Measurements from ENCODE around the gene ANKRD29. TPM values are rescaled to one million over a fixed set of nuclear protein-coding genes. Genes with fewer than 3 reads are reported as not detected.

The ANKRD29 gene
- total RNA-seq, 3 donors from 2014 or later, result 1.5 to 3.3 (median 1.9) TPM

GRCh38 chr18:23553887-23554286, 108.8 kb downstream of the ANKRD29 start:
- H3K36me3 ChIP-seq (ENCODE audit: low read depth), result peaks cover 18% of the 10 kb centered on the region
- DNase-seq, result no peak
- no peaks in the 10 kb centered on the region for H3K4me1 ChIP-seq (ENCODE audit: low read depth)
- ATAC-seq, result no peak
- intact Hi-C loops (cut with DNase I, micrococcal nuclease), result no loop called here
- H3K9me3 ChIP-seq, result no peaks in the 10 kb centered on the region
- no peak for TF ChIP-seq CTCF (IDR thresholded peaks at IDR 0.05)
- no peak overlapping the region for H3K4me3 ChIP-seq

- H3K36me3 ChIP-seq (ENCODE audit: low read depth), result peaks cover 18% of the 10 kb centered on the region
- H3K4me1 ChIP-seq (ENCODE audit: low read depth), result peaks cover 4% of the 10 kb centered on the region
- no peak for ATAC-seq
Observed at GRCh38 chr18:23552505-23552904, 110.2 kb downstream of the ANKRD29 start.

GRCh38 chr18:23551978-23552377, 110.7 kb downstream of the ANKRD29 start:
- no peak for ATAC-seq
- TF ChIP-seq CTCF (IDR thresholded peaks at IDR 0.05), result no peak
- intact Hi-C loops (cut with DNase I, micrococcal nuclease), result no loop called here
- DNase-seq, result no peak
- Histone ChIP-seq H3K36me3 (ENCODE audit: low read depth) (peaks cover 18% of the 10 kb centered on the region), H3K9me3 (no peaks in the 10 kb centered on the region), H3K4me1 (ENCODE audit: low read depth) (peaks cover 4% of the 10 kb centered on the region), H3K4me3 (no peak overlapping the region)

More at GRCh38 chr18:23552505-23552904, 110.2 kb downstream of the ANKRD29 start:
- H3K4me3 ChIP-seq, result no peak overlapping the region
- no peak for DNase-seq
- no peak for TF ChIP-seq CTCF (IDR thresholded peaks at IDR 0.05)
- H3K9me3 ChIP-seq, result no peaks in the 10 kb centered on the region
- intact Hi-C loops (cut with DNase I, micrococcal nuclease), result no loop called here

- DNase-seq, result no peak
- TF ChIP-seq CTCF (IDR thresholded peaks at IDR 0.05), result no peak
- no peak for ATAC-seq
- intact Hi-C loops (cut with DNase I, micrococcal nuclease), result no loop called here
- Histone ChIP-seq H3K36me3 (ENCODE audit: low read depth) (peaks cover 18% of the 10 kb centered on the region), H3K4me3 (no peak overlapping the region), H3K4me1 (ENCODE audit: low read depth) (peaks cover 4% of the 10 kb centered on the region), H3K9me3 (no peaks in the 10 kb centered on the region)
Observed at GRCh38 chr18:23550898-23551297, 111.8 kb downstream of the ANKRD29 start.

Other genes starting within 250 kb of the ANKRD29 start
- 100 to 1,000 TPM in 2 of 3 donors, 10 to 100 TPM in 1; 96.3 to 176 (median 171) TPM for gene RIOK3, start 209.6 kb downstream of the ANKRD29 start, total RNA-seq
- 10 to 100 TPM; 30.4 to 33.5 (median 30.5) TPM for gene RMC1, start 159.4 kb downstream of the ANKRD29 start, total RNA-seq
- gene NPC1, start 76.4 kb downstream of the ANKRD29 start, total RNA-seq, result 10 to 100 TPM; 35.5 to 51.0 (median 41.2) TPM
- 10 to 100 TPM; 29.0 to 62.0 (median 49.0) TPM for gene LAMA3, start 26.5 kb upstream of the ANKRD29 start, total RNA-seq